NB4 (cell line): ENCODE results near the gene ARL16.

Experiments
- DNase-seq: peaks from one replicate; pipeline ENCODE4 v3.0.0; 2010; ENCODE audit warnings: low read depth
- H3K4me3 ChIP-seq: one replicate; pipeline ENCODE4 v1.5.1; 2011; ENCODE audit warnings: mild to moderate bottlenecking, low read depth, low read length, moderate library complexity
- CTCF ChIP-seq: IDR thresholded peaks from one replicate; pipeline ENCODE4 v1.5.1; 2012; ENCODE audit warnings: low read depth, low read length
- MYC ChIP-seq: IDR thresholded peaks from 2 replicates; pipeline ENCODE4 v1.6.1; 2011; ENCODE audit warnings: low read depth, low read length
- POLR2A ChIP-seq: IDR thresholded peaks from 2 replicates; pipeline ENCODE4 v1.6.1; 2011; ENCODE audit warnings: mild to moderate bottlenecking; ENCODE audit not compliant: insufficient read length; ENCODE audit errors: extremely low read depth
- TF ChIP-seq, protein P1 (sequence below): IDR thresholded peaks from 2 replicates; pipeline ENCODE4 v1.6.1; 2011; ENCODE audit warnings: low read depth, low read length

Gene ARL16

DNA sequence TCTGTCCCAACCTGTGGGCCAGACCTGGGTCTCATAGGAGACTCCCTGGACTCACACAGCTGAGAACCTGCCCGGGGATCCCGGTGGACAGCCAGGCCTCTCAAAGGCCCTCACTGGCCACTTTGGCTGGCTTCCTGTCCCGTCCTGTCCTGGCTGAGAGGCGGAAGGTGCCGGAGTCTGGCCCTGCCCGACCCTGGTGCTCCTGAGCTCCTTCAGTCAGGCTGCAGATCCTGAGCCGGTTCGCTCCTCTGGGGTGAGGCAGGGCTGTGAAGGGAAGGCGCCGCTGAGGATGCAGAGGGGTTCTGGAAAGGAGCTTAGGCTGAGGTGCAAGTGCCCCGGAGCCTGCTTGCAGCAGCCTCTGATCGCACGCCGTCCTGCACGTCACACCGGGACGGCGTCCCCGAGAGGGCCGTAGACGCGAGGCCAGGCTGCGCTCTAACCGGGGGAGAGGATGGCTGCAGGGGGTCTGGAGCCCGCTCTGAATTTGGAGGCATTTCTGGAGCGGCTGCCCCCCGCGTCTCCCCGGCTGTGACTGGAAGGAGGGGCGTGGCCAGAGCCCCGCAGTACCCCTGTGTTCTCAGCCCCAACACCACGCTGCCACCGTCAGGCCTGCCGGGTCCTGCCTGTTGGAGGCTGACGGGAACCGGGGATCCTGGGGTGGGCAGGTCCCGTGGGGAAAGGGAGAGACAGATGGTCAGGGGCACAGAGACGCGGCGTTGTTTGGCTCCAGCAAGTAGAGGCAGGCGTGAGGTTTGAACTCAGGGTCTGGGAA is 4.4 kb upstream of the ARL16 start:
- H3K4me3 ChIP-seq, result no peak overlapping the region
- DNase-seq, result no peak
- TF ChIP-seq CTCF, result no peak
- TF ChIP-seq, protein P1, sequence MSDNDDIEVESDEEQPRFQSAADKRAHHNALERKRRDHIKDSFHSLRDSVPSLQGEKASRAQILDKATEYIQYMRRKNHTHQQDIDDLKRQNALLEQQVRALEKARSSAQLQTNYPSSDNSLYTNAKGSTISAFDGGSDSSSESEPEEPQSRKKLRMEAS, result no peak
- no peak for TF ChIP-seq MYC
- TF ChIP-seq POLR2A, result no peak

GRCh38 chr17:81686614-81687013 is 3.0 kb upstream of the ARL16 start:
- H3K4me3 ChIP-seq, result no peak overlapping the region
- DNase-seq, result no peak

GRCh38 chr17:81685108-81685507 is 1.5 kb upstream of the ARL16 start:
- DNase-seq, result peak; percentile 49
- TF ChIP-seq MYC (no peak), POLR2A (no peak), CTCF (no peak)
- TF ChIP-seq, protein P1, result no peak
- peak overlapping the region; percentile 90 for H3K4me3 ChIP-seq

More at GRCh38 chr17:81686614-81687013, 3.0 kb upstream of the ARL16 start:
- no peak for TF ChIP-seq POLR2A
- TF ChIP-seq, protein P1, result no peak
- no peak for TF ChIP-seq MYC
- TF ChIP-seq CTCF, result no peak

GRCh38 chr17:81684442-81684911 is 880 bp upstream of the ARL16 start:
- TF ChIP-seq, protein P1, result peak; percentile 77; the same call in 1 of the 2 replicates
- TF ChIP-seq MYC, result no peak
- no peak for DNase-seq
- H3K4me3 ChIP-seq, result peak overlapping the region; percentile 90

- TF ChIP-seq, protein P1, result no peak
- TF ChIP-seq POLR2A (no peak), MYC (no peak), CTCF (no peak)
- DNase-seq, result peak; percentile 55
- peak overlapping the region; percentile 77 for H3K4me3 ChIP-seq
Measured at GRCh38 chr17:81683208-81683583, 401 bp downstream of the ARL16 start.

DNA sequence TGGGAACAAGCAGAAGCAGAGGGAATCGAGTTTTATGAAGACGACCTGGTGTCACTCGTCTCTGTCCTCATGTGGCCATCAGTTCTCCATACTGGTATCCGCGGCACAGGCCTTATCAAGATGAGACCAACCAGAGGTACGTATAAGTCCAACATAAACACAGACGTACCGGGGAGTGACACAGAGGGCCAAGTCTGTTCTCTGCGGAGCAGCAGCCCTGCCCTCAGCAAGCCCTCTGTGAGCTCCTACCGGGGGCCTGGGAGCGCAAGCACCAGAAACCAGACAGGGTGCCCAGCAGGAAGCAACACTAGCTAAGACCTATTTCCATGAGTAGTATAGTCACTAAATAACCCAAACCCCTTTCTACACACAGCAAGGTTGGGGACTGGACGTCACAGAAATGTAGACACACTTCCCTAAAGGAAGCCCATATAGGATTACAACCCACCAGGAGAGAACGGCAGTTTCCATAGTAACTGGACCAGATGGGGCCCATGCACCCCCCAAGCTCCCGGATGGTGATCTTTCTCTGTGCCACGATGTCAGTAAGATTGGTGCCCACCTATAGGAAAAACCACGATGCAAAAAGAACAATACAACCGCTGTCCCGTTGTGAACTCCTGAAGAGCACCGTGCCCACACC is 911 bp downstream of the ARL16 start:
- DNase-seq, result peak; percentile 33
- peak overlapping the region; percentile 77 for H3K4me3 ChIP-seq
- TF ChIP-seq, protein P1, result no peak
